Endothelial cell of umbilical vein (primary cell): ENCODE data around the gene COL15A1.

Source experiments
- CTCF ChIP-seq, 2 donors: IDR thresholded peaks; 1 replicate in 1 of 2; 2 replicates in 1 of 2; pipeline ENCODE4 v1.5.1; 2011; ENCODE audit warnings: low read length in 2 of 2, mild to moderate bottlenecking in 2 of 2, moderate library complexity in 2 of 2, control low read depth in 1 of 2, inconsistent platforms in 1 of 2, low read depth in 1 of 2; ENCODE audit not compliant: insufficient read depth in 1 of 2; ENCODE audit errors: extremely low read depth in 1 of 2
- EZH2 ChIP-seq: IDR thresholded peaks from 2 replicates; pipeline ENCODE4 v1.6.1; 2012; ENCODE audit warnings: borderline replicate concordance, low read depth, mild to moderate bottlenecking, moderate library complexity, low read length, inconsistent platforms; ENCODE audit not compliant: severe bottlenecking
- POLR2A ChIP-seq: IDR thresholded peaks from 2 replicates; pipeline ENCODE4 v1.6.1; 2012; ENCODE audit warnings: low read depth, mild to moderate bottlenecking, control low read depth, low read length

GRCh38 chr9:98974554-98974953 lies 30.8 kb downstream of the COL15A1 start:
- TF ChIP-seq CTCF (IDR thresholded peaks at IDR 0.05; ENCODE audit: extremely low read depth in 1 of 2, insufficient read depth in 1 of 2, low read depth in 1 of 2, low read length in 2 of 2): no peak
- TF ChIP-seq EZH2: no peak
- TF ChIP-seq POLR2A: no peak
